Right renal pelvis (tissue), 4 donors: ENCODE measurements around the gene CDC42BPA. TPM values are rescaled to one million over a fixed set of nuclear protein-coding genes. Genes with fewer than 3 reads are reported as not detected.
"Not testable (repeated sequence)": the region's sequence is repeated elsewhere in the genome, so short reads cannot be mapped to it uniquely, and the experiment has no call there.

ENCODE experiments used
- DNase-seq, 4 donors: peaks; one replicate each; pipeline ENCODE4 v3.0.0-alpha.2; 2013; ENCODE audit warnings: low read depth in 4 of 4, low spot score in 3 of 4, missing footprints in 1 of 4
- polyA plus RNA-seq, 4 donors: library from polyadenylated mRNA; unstranded; fragments of 120-200 nt; gene quantifications; one replicate each; pipeline ENCODE4 v1.2.1, GENCODE V29; 2013; ENCODE audit not compliant: insufficient read length in 4 of 4

Gene CDC42BPA
- polyA plus RNA-seq, 4 donors: 37.2 to 44.6 (median 43.8) TPM

- no peak for DNase-seq
These were observed 24.0 kb upstream of the CDC42BPA start for GRCh38 chr1:227342075-227342829.

DNA sequence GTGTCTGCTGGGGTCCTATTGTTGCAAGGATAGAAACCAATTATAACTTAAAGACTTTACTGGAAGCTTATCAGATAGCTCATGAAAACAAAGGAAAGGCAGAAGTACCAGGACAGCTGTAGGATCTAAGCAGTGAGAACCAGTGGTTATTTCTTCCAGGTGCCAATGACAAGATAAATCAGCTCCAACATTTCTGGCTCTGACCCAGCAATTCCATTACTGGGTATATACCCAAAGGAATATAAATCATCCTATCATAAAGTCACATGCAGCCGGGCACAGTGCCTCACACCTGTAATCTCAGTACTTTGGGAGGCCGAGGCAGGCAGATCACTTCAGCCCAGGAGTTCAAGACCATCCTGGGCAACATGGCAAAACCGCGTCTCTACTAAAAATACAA is 17.8 kb upstream of the CDC42BPA start:
- DNase-seq: not testable (repeated sequence)

DNA sequence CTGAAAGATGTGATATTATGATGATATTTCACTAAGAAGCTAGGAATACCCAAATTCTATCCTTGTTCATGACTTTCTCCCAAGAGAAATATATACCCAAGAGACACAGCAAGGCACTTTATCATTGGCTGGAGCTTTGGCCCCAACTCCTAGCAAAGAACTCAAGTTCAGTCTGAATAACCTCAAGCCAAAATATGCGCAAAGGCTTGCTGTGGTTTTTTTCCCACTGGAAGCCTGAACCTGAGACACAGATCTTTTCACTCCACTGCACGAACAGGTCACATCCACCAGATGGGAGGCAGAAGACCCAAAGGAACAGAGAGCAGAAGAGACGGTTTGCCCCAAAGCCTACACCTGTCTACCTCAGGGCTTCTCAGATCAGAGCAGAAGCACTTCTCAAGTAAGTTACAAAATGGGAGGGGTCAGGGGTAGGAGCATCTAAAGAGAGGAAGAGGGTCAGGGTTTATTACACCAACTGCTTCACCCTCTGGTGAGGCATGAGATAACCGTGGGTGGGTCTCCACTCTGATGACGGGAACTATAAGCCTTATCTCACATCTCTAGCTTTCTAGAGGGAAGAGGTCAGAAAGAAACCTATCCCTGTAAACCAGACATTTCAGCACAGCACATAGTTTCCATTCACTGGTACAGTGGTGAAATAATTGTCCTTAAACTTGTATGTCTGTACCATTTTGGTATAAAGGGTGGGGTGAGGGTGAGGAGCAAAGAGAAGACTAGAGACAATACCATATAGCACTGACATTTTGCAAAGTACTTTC is 17.1 kb upstream of the CDC42BPA start:
- DNase-seq: no peak

DNA sequence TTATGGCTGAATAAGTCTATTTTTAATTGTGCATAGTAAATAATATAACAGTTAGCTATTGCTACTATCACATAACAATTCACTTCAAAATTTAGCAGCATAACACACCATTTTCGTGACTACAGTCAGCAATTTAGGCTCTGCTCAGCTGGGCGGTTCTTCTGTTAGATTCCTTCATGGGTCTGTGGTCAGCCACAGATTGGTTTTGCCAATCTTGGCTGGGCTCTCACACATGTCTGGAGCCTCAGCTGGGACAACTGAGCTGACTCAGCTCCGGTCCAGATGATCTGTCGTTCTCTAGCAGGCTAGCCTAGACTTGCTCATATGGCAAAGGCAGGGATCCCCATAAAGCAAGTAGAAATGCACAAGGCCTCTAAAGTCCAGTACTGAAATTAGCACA is 15.1 kb upstream of the CDC42BPA start:
- DNase-seq: no peak

DNA sequence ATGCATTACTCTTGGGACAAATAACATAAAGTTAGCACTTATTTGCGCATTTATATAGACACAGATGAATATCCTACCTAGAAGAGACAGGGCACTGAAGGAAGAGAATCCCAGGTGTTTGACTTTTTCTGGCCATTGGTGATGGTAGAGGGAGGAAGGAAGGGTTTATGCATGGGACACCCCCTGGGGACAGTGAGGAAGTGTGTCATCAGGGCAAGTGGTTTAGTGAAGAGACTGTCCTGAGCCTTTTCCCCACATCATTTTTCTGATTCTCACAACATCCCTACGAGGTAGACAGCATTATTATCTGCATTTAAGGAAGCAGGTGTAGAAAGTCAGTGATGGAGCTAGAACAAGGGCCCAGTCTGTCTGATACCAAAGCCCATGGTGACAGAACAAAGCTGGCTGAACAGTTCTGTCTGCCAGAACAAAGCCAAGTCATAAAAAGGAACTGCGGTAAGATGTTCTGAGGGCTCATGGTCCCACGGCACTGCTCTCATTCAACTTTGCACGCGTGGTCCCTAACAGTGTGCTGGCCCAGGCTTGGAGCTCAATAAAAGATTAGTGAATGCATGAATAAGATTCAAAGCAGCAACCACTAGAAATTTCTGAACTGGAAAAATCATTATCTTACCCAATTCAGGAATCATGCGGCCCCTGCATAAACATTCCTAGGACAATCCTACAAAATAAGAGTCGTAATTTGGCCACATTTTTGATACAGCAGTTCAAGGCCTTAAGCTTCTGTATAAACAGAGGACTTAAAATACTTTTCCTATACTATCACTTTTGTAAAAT is 12.2 kb upstream of the CDC42BPA start:
- no peak for DNase-seq

GRCh38 chr1:227328405-227329019 is 10.2 kb upstream of the CDC42BPA start:
- no peak for DNase-seq

GRCh38 chr1:227325156-227325555 is 6.9 kb upstream of the CDC42BPA start:
- no peak for DNase-seq

GRCh38 chr1:227323967-227324268 is 5.6 kb upstream of the CDC42BPA start:
- DNase-seq: no peak

DNA sequence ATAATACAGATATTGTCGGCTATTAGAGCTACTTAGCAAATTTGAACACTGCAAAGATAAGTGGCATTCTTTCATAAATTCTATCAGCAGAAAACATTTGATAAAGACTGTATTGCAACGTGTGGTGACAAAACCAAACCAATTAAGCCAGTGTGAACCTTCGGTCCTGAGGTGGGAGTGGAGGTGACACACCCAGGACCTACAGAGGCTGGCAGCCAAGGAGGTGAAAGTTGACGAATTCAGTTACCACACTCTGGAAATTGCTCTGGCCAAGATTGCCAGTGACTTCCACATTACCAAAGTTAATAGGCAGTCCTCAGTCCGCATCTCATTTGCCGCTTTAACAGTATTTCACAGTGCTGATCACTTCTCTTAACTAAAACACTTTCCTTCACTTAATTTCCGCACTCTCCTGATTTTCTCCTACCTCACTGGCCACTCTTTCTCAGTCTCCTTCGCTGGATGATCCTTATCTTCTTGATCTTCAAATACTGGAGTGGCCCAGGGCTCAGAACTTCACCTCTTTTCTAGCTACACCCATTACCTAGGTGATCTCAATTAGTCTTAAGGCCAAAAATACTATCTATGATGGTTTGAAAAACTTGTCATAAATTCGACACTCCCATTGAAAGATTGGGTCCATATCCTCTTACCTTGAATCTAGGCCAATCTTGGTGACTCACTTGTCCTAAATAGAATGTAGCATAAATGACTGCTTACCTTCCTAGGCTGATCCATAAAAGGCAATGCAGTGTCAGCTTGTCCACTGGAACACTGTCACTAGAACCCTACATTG is 5.1 kb upstream of the CDC42BPA start:
- no peak for DNase-seq

- DNase-seq: no peak
These were observed 4.1 kb upstream of the CDC42BPA start for GRCh38 chr1:227322376-227322775.

- no peak for DNase-seq
These were observed 2.7 kb upstream of the CDC42BPA start for GRCh38 chr1:227321035-227321434.

- DNase-seq: no peak
These were observed 2.2 kb upstream of the CDC42BPA start for GRCh38 chr1:227320476-227320875.

- peak in 1 of 4 donors; percentile 58 for DNase-seq
These were observed 738 bp upstream of the CDC42BPA start for GRCh38 chr1:227318853-227319607.

DNA sequence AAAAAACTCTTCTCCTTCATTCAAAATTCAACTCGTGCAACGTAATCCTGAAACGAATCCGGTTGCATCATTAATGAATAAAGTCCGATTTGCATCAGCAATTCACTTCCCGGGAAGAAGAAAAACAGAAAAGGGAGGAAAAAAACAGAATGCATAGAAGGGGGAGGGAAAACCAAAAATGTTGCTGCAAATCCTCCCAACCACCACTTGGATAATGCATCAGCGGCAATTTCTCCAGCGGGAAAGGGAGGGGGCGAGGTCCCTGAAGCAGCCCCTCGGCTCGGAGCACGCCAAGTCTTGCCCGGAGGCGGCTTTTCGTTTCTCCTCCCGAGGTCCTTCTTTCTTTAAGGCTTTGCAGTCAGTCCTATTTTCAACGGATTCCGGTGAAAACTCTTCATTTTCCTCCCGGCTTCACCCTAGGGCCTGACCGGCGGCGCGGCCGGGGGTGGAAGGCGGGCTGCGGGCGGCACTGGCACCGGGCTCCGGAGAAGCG is 723 bp downstream of the CDC42BPA start:
- peak in 1 of 4 donors; percentile 63 for DNase-seq

GRCh38 chr1:227317011-227317451 is 1.3 kb downstream of the CDC42BPA start:
- no peak for DNase-seq

GRCh38 chr1:227316456-227316855 is 1.8 kb downstream of the CDC42BPA start:
- no peak for DNase-seq

DNA sequence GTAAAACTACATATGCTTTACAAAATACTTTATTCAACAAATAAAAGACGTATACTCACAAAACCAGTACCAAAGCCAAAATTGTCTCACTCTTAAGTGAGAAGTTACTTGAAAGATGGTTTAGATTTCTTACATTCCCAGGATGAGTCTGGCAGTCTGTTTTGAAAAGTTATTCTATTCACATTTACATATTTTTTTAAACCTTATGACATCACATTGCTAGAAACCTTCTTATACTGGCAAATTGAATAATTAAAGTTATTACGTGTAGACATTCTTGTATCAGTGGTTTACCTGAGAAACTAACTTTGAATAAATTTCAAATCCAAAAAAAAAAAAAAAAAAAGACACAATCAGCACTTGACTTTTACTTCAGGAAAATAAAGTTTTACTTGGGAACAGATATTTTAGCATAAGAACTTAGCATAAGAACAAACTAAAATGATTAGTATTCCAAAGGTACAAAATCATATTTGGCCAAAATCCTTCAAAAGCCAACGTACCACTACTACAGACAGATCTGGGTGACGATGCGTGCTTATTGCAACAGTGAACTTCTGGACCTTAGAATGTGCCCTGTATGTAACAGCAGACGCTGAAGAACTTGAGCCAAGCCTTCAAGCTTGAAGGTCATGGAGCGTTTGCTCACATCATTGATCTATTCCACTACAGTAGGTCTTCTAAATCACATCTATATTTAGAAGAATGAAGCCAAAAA is 2.5 kb downstream of the CDC42BPA start:
- DNase-seq: no peak

DNA sequence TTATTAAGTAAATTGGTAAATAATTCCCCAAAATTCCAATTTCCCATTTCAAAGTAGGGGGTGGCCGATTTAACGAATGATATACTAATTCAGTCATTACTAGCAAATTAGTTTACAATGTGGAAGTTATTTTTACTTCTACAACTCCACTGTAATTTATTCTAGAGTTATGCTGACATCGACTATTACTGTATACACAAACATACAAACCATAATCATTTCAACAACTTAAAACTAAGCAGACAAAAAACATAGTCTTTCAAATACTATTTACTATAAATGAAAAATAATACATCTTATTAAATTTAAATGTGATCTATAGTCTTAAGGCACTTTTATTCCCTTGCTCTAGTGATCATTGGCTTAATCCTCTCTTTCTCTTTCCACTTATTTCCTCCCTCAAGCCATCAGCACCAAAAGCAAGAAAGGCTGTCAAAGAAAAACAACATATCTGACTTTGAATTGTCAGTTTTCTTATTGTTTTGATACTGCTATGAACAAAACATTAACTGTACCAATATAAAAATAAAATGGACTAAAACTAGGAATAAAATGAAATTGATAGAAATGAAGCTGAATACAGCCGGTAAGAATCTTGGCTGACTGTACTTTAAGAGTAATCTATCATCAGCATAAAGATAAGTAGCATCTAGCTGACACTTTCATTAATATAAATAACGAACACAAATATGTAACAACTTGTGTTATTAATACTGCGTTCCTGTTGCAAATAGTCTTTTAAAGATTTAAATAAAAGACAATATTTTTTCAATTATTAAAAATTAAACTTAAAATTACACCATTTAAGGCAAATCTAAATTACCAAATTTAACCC is 4.1 kb downstream of the CDC42BPA start:
- no peak for DNase-seq
